Breast epithelium (tissue), 4 donors: ENCODE results near the gene ETS1. TPM values are rescaled to one million over a fixed set of nuclear protein-coding genes. Genes with fewer than 3 reads are reported as not detected.
A peak's percentile ranks its signal among the peaks of the same experiment; 100 is the strongest.

Source experiments
- DNase-seq, 2 donors: peaks; one replicate each; pipeline ENCODE4 v3.0.0-alpha.2; 2019; ENCODE audit warnings: low spot score in 2 of 2
- H3K27ac ChIP-seq, 2 donors: fragments of 200-600 bp; sonication (generic) in 1 of 2; one replicate each; pipeline ENCODE4 v1.5.1; 2016 to 2019; ENCODE audit warnings: mild to moderate bottlenecking in 1 of 2
- H3K27me3 ChIP-seq, 2 donors: fragments of 200-600 bp; sonication (generic) in 1 of 2; one replicate each; pipeline versions ENCODE4 v1.5.1 to v1.6.0; 2017 to 2019; ENCODE audit warnings: control low read depth in 1 of 2, mild to moderate bottlenecking in 1 of 2
- H3K36me3 ChIP-seq: fragments of 200-600 bp; one replicate; pipeline ENCODE4 v1.5.1; 2019
- H3K4me1 ChIP-seq, 2 donors: fragments of 200-600 bp; sonication (generic); one replicate each; pipeline ENCODE4 v1.5.1; 2016 to 2019; ENCODE audit warnings: control low read depth in 1 of 2
- H3K4me3 ChIP-seq, 3 donors: fragments of 200-600 bp; sonication (generic); 1 replicate in 2 of 3; 2 replicates in 1 of 3; pipeline ENCODE4 v1.5.1; 2016 to 2019; ENCODE audit warnings: mild to moderate bottlenecking in 3 of 3, moderate library complexity in 2 of 3
- H3K9me3 ChIP-seq, 2 donors: fragments of 200-600 bp; sonication (generic) in 1 of 2; one replicate each; pipeline ENCODE4 v1.5.1; 2016 to 2019; ENCODE audit warnings: control low read depth in 1 of 2
- CTCF ChIP-seq, 3 donors: fragments of 450-650 bp; IDR thresholded peaks; one replicate each; pipeline ENCODE4 v1.5.1; 2016 to 2017; ENCODE audit warnings: antibody characterized with exemption in 3 of 3, mild to moderate bottlenecking in 3 of 3, moderate library complexity in 3 of 3
- POLR2A ChIP-seq: fragments of 450-650 bp; IDR thresholded peaks from one replicate; pipeline ENCODE4 v1.6.1; 2016; ENCODE audit warnings: antibody characterized with exemption, mild to moderate bottlenecking, moderate library complexity
- POLR2AphosphoS5 ChIP-seq, 3 donors: sonication (generic); formaldehyde crosslinking; IDR thresholded peaks; one replicate each; pipeline ENCODE4 v1.6.1; 2017; ENCODE audit warnings: antibody characterized with exemption in 3 of 3
- intact Hi-C: fragments of 100-400 bp; cut with DNase I; formaldehyde crosslinking; loops from one replicate; pipeline ENCODE4 v1.15.1; 2023; ENCODE audit warnings: low total_unique reads
- total RNA-seq, 3 donors: library from RNA; depleted of rRNA; stranded (reverse); fragments of >200 nt; gene quantifications; one replicate each; pipeline ENCODE4 v1.1.0, GENCODE V29; 2016

Gene ETS1
- total RNA-seq: 10 to 100 TPM; 65.6 to 92.1 (median 73.2) TPM

- intact Hi-C loops: no loop called here
- Histone ChIP-seq H3K9me3 (no peaks in the 10 kb centered on the region), H3K27me3 (no peaks in the 10 kb centered on the region), H3K4me1 (no peaks in the 10 kb centered on the region), H3K4me3 (peak within 1 kb of the TSS; percentile 9 to 47 (median 37)), H3K27ac (no peak within 1 kb of the TSS), H3K36me3 (no peaks in the 10 kb centered on the region)
- no peak for DNase-seq
- TF ChIP-seq POLR2AphosphoS5 (IDR thresholded peaks at IDR 0.05) (peak in 1 of 3 donors; percentile 12), CTCF (IDR thresholded peaks at IDR 0.05) (no peak), POLR2A (no peak)
Observed at GRCh38 chr11:128587415-128587814, at the start of gene ETS1. Gene ETS1 (minus strand): TSS chr11:128587558. CDS start chr11:128573130, 14,428 bp downstream.

DNA sequence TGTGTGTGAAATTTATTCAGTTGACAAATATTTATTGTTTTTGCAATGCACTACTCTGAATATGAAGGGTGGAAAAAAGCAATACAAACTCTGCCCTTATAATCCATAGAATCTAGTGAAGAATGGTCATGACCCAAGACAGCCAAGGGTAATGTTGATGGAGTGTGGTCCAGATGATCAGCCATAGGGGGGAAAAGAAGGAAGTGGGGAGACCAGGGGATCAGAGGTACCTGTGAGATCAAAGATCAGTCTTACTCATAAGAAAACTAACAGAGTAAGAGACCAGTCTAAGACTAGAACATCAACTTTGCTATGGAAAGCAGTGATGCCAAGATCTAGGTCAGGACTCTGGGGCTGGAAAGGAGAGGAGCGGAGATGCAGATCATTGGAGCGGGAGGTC is 47.0 kb upstream of the ETS1 start:
- Histone ChIP-seq H3K36me3 (no peaks in the 10 kb centered on the region), H3K27ac (no peak overlapping the region), H3K4me1 (no peaks in the 10 kb centered on the region), H3K4me3 (no peak overlapping the region), H3K9me3 (no peaks in the 10 kb centered on the region), H3K27me3 (no peaks in the 10 kb centered on the region)
- intact Hi-C loops: loop anchor here (10.0 kb wide), 2 partner anchors 350 to 460 kb away; no protein-coding TSS in a partner anchor
- no peak for TF ChIP-seq POLR2A
- no peak for TF ChIP-seq CTCF (IDR thresholded peaks at IDR 0.05)
- TF ChIP-seq POLR2AphosphoS5 (IDR thresholded peaks at IDR 0.05): no peak
- DNase-seq: no peak

DNA sequence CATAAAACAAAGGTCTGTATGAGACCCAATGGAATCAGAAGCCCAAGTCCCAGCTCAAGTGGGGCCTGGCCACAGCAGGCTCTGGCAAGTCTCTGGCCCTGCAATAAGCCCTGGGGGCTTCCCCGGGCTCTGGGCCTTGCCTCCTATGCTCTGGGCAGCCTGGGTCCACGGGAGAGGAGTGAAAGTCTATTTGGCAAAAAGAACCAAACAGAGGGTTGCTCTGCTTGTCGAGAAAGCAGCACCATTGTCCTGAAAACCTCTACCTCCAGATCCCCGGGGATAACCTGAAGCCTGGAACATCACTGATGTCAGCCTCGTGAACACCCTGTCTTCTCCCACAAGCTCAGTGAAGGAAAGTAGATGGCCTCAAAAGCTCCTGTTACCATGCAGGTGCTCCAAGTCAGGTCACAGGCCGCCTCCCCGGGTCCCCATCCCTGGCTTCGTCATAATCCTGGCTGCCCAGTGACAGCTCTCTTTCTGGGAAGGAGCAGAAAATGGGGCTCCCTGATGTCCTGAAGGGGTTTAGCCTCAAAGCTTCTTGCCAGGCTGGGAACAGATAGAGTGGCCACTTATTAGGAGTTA is 46.1 kb upstream of the ETS1 start:
- no peaks in the 10 kb centered on the region for H3K4me1 ChIP-seq
- H3K27ac ChIP-seq: no peak overlapping the region
- intact Hi-C loops: loop anchor here (10.0 kb wide), 2 partner anchors 349 to 459 kb away; no protein-coding TSS in a partner anchor
- H3K9me3 ChIP-seq: no peaks in the 10 kb centered on the region
- no peak overlapping the region for H3K4me3 ChIP-seq
- DNase-seq: no peak
- no peaks in the 10 kb centered on the region for H3K27me3 ChIP-seq
- H3K36me3 ChIP-seq: no peaks in the 10 kb centered on the region
- TF ChIP-seq POLR2A: no peak
- TF ChIP-seq POLR2AphosphoS5 (IDR thresholded peaks at IDR 0.05): no peak
- no peak for TF ChIP-seq CTCF (IDR thresholded peaks at IDR 0.05)

DNA sequence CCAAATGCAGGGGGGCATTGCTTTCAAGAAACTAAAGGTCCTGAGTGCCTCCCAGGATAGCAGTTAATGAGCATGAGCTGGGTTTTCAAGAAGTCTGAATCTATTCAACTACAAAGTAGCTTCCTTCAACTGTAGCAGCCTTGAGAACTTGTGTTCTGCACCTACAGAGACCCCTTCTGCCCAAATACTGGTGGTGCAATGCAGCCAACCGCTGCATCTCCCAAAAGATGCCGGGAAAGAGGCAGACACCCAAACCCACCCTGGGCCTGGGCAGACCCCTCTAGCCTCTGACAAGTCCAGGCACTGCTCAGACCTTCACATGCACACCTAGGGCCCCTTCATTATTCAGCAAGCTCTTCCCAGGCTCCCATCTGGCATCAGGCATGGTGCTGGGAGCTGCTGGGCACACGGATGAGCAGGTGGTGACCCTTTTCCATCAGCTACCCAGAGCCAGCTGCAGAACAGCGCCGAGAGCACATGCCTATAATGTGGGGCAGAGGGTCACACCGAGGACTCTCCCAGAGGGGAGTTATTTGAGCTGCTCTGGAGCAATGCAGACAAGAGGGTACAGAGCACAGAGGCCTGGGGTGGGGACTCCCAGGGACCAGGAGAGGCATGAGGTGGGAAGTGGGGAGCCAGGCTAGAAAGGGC is 44.9 kb upstream of the ETS1 start:
- TF ChIP-seq CTCF (IDR thresholded peaks at IDR 0.05): peak; percentile 33 to 41 (median 35)
- TF ChIP-seq POLR2AphosphoS5 (IDR thresholded peaks at IDR 0.05): no peak
- TF ChIP-seq POLR2A: no peak
- intact Hi-C loops: loop anchor here (10.0 kb wide), 2 partner anchors 347 to 457 kb away; no protein-coding TSS in a partner anchor
- no peak for DNase-seq
- Histone ChIP-seq H3K27ac (no peak overlapping the region), H3K4me1 (no peaks in the 10 kb centered on the region), H3K36me3 (no peaks in the 10 kb centered on the region), H3K27me3 (no peaks in the 10 kb centered on the region), H3K9me3 (no peaks in the 10 kb centered on the region), H3K4me3 (no peak overlapping the region)
